Choroid plexus epithelial cell (primary cell): ENCODE results near the gene CACNA1E.

Experiments used
- DNase-seq: peaks from one replicate; pipeline ENCODE4 v3.0.0-alpha.2; 2010; ENCODE audit warnings: low read depth
- H3K4me3 ChIP-seq: 2 replicates; pipeline ENCODE4 v1.5.1; 2011; ENCODE audit warnings: low read depth, mild to moderate bottlenecking, control low read depth, low read length, moderate library complexity
- TF ChIP-seq, protein P1 (sequence below): conservative IDR thresholded peaks from 2 replicates; pipeline ENCODE4 v1.5.1; 2011; ENCODE audit warnings: low read depth, mild to moderate bottlenecking, control low read depth, inconsistent platforms, low read length, moderate library complexity

Gene CACNA1E

DNA sequence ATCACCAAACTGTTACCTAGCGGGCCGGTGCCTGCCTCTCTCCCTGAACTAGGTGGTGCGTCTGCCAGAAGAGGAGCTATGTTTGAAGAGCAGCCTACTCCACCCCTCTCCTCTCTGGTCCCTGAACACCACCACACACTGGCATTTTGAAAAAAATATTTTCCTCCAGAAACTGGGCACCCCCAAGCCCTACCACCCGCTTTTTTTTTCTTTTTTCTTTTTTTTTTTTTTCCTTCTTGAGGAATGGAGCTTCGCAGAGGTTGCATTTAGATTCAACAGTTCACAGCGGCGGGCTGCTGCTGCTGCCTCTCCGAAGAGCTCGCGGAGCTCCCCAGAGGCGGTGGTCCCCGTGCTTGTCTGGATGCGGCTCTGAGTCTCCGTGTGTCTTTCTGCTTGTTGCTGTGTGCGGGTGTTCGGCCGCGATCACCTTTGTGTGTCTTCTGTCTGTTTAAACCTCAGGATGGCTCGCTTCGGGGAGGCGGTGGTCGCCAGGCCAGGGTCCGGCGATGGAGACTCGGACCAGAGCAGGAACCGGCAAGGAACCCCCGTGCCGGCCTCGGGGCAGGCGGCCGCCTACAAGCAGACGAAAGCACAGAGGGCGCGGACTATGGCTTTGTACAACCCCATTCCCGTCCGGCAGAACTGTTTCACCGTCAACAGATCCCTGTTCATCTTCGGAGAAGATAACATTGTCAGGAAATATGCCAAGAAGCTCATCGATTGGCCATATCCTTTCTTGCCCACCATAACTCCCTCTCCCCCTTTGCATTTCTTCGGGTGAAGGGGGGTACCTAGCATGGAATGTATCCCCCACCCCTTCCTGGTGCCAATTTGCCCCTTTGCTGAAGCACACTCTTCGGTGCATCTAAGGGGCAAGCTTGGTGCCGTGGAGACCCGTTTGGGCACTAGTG, at the start of gene CACNA1E:
TSS of gene CACNA1E (plus strand) at position 233 of the 911 bp plus-strand sequence. CDS start at position 461, 228 bp downstream.
- no peak for DNase-seq
- TF ChIP-seq, protein P1, sequence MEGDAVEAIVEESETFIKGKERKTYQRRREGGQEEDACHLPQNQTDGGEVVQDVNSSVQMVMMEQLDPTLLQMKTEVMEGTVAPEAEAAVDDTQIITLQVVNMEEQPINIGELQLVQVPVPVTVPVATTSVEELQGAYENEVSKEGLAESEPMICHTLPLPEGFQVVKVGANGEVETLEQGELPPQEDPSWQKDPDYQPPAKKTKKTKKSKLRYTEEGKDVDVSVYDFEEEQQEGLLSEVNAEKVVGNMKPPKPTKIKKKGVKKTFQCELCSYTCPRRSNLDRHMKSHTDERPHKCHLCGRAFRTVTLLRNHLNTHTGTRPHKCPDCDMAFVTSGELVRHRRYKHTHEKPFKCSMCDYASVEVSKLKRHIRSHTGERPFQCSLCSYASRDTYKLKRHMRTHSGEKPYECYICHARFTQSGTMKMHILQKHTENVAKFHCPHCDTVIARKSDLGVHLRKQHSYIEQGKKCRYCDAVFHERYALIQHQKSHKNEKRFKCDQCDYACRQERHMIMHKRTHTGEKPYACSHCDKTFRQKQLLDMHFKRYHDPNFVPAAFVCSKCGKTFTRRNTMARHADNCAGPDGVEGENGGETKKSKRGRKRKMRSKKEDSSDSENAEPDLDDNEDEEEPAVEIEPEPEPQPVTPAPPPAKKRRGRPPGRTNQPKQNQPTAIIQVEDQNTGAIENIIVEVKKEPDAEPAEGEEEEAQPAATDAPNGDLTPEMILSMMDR = no peak
- H3K4me3 ChIP-seq = no peak within 1 kb of the TSS

GRCh38 chr1:181433931-181434330, 49.4 kb upstream of the CACNA1E start:
- no peak for DNase-seq
- no peak overlapping the region for H3K4me3 ChIP-seq
- TF ChIP-seq, protein P1 = no peak

DNA sequence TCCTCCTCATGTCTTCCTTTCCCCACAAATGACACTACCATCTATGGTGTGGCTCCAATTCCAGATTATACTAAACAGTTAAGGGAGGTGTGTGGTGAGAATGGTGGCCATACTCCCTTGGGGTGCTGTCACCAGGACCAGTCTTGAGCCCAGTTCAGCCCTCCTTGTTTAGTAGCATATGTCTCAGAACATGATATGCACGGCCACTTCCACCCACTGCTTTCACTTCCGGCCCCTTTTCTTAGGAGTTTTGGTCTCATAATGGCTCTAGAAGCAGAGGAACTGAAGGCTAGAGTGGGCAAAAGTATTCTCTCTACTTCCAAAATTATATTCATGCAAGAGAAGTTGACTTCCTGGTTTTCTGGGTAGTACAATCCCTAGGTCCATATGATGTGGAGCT, 45.3 kb upstream of the CACNA1E start:
- no peak overlapping the region for H3K4me3 ChIP-seq
- no peak for DNase-seq
- TF ChIP-seq, protein P1 = no peak

- H3K4me3 ChIP-seq = no peak overlapping the region
- DNase-seq = no peak
- TF ChIP-seq, protein P1 = no peak
These were observed 42.8 kb upstream of the CACNA1E start for GRCh38 chr1:181440510-181440909.

DNA sequence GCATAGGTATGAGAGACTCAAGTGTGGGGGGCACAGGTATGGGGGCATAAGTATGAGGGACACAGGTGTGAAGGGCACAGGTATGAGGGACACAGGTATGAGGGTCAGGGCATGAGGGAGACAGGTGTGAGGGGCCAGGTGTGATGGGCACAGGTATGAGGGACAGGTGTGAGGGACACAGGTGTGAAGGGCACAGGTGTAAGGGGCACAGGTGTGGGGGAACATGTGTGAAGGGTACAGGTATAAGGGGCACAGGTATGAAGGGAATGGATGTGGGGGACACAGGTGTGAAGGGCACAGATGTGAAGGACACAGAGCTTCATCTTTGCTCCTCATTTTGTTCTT, 41.2 kb upstream of the CACNA1E start:
- DNase-seq = no peak
- H3K4me3 ChIP-seq = no peak overlapping the region
- TF ChIP-seq, protein P1 = no peak

DNA sequence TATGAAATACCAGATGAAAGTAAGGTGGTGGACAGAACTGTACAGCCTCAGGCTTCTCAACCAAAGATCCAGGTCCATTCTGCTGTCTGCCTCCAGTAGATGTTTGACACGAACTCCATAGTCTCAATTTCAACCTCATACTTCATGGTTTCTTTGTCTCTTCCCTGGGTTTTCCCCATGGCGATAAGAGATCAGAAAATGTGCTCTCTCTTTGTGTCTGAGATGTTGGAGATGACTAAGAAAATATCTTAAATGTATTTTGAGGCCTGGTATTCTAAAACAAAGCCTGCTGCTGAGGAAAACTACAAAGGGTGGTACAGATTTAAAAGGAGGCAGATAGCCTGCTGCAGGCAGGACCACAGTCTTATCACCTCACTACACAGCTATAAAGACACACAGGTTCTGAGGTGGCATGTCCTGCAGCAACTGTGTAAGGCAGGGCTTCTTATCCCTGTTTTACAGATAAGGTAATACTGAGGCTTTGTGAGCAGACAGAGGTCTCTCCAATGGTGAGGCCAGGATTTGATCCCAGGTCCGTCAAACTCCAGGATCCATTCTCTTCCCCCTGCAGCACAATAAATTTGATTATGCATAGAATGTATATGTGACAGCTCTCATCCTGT, 40.0 kb upstream of the CACNA1E start:
- DNase-seq = no peak
- TF ChIP-seq, protein P1 = no peak
- H3K4me3 ChIP-seq = no peak overlapping the region
